GM21360 (cell line): Measurements from ENCODE around the gene SEZ6L2.
A peak's percentile ranks its signal among the peaks of the same experiment; 100 is the strongest.
"Not testable (repeated sequence)": the region's sequence is repeated elsewhere in the genome, so short reads cannot be mapped to it uniquely, and the experiment has no call there.

Source experiments
- ATAC-seq: cut with Tn5 transposase; IDR thresholded peaks from one replicate; pipeline ENCODE4 v1.9.1; 2021; ENCODE audit warnings: mild to moderate bottlenecking, moderate library complexity; ENCODE audit not compliant: unreplicated experiment

The SEZ6L2 gene

DNA sequence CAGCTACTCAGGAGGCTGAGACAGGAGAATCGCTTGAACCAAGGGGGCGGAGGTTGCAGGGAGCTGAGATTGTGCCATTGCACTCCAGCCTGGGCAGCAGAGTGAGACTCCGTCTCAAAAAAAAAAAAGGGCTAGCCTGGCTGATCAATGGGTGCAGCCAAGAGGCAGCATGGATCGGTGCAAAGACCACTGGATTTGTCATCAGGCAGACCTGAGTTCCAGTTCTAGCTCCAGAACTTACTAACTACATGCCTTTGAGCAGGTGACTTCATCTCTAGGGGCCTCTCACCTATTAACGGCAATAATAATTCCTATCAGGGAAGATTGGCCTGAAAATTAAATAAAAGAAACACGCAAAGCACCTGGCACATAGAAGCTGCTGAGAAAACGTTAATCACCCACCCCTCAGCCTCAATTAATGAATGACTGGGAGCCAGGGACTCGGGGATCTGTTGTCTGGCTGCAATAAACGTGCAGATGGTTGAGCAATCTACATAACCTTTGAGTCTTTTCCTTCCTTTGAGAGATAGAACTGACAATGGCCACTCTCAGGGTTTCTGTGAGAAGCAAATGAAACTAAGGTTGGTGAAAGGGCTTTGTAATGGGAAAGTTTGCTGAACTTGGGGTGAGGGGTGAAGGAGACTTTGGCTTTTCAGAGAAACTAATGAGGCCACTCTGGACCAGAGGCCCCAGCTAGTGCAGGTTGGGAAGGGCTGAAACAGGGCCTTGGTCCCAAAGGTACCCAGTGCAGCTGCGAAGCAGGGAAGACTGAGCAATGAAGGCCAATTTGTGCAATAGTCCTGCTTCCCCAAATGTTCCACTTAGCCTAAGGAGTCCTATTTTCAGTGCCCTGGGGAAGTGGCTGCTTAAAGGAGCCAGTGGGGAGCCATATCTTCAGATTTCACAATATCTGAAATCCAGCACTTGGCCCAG is 7.6 kb downstream of the SEZ6L2 start:
- ATAC-seq: no peak

DNA sequence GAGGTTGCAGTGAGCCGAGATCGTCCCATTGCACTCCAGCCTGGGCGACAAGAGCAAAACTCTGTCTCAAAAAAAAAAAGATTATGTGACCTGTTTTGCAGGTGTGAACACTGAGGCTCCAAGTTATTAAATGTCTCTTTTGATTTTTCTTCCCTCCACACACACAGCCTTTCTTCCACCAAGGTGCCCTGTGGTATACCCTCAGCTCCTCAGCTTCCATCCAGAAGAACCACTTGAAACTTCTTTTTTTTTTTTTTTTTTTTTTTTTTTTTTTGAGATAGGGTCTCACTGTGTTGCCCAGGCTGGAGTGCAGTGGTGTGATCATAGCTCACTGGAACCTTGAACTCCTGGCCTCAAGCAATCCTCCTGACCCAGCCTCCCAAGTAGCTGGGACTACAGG is 10.0 kb downstream of the SEZ6L2 start:
- not testable (repeated sequence) for ATAC-seq

DNA sequence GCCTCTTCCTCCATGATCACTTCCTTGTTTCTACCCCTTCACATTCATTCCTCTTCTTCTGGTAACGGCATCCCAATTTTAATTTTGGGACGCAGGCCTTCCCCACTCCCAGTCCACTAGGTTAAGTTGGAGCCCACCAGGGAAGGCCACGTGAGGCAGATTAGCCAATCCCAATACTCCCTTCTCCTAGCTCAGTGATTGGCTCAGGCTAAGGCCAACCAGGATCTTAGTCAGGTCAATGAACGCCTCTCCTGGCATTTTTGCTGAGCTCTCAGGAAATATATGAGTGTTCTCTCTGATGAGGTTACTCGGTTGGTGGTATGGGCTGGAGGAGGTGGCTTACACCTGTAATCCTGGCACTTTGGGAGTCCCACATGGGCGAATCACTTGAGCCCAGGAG is 15.4 kb downstream of the SEZ6L2 start:
- ATAC-seq: no peak

DNA sequence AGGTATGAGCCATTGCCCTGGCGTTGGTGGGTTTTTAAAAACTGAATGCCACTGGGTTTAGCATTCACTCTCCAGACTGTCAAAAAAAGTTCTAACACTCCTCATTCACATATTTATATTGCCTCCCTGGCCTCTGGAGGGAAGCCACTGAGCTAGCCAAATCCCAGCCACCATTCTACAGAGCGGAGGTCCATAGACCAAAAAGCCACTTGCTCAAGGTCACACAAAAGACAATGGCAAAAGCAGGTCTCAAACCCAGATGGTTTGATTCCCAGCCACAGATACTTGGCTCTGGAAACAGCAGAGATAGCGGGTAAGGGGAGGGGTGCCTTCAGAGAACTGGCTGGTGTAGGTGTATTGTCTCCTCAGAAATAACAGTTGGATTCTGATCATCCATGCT is 18.3 kb downstream of the SEZ6L2 start:
- ATAC-seq: no peak

DNA sequence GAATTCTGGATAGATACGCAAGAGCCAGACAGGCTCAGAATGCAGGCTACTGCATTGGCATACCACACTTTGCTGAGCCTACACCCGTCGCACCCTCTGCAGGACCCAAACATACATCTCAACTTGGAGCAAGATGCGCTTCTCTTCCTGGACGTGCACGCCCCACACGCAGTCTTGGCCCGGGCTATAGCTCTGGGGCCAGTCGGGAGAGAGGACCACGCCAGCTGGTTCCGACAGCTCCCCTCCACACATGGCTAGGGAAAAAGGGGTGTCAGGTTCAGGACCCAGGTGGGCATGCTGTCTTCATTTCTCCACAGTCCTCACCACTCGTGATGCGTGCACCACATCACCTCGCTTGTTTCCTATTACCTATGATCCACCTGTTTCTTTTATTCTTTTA is 21.2 kb downstream of the SEZ6L2 start:
- no peak for ATAC-seq

DNA sequence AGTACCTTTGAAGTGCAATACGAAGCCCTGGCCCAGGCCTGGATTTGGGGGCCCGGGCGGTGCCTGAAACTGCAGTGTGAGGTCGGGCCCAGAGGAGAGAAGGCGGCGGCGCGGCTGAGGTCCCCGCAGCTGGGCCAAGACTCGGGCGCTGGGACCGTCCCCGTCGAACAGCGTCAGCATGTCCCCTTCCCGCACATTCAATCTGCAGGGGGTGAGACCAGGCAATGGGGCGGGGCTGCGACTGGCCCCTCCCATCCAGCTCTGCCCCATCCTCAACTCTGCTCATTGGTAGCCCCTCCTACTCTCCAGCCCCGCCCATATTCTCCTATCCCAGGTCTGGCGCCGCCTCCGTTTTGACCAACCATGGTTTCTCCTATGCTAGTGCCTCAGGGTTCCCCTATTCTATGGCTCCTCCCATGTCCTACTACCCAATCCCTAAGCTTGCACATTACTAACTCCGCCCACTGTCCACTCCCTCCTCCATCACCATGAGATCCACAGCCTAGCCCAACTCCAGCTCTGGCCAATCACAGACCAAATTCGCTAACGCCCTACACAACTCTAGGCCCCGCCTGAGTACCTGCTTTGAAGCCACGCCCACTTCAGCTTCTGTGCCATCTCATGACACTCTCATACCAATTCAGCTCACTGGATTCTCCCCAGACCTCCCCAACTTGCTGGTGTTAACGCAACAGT is 21.9 kb downstream of the SEZ6L2 start:
- ATAC-seq: no peak

DNA sequence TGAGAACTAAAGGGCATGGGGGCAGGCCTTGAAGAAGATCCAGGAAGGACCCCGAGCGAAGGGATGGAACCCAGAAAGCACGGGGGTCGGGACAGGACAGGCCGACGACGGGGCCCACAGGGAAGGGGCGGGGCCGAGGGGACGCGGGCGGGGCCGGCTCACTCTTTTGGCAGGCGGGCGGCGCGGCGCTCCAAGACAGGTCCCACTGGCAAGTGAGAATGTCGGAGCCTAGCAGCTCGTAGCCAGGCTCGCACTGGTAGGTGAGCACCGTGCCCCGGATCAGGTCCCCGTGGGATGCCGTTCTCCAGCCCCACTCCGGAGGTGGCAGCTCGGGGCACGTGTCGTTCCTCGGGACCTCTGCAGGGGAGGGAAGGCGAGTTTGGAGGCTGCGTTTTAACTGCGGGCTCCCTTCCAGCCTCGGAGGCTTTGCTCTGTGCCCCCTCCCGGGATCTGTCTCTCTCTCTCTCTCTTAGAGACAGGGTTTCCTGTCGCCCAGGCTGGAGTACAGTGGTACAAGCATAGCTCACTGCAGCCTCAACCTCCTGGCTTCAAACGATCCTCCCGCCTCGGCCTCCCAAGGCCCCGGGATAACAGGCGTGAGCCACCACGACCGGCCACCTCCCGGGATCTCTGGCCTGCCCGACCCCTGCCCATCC is 22.6 kb downstream of the SEZ6L2 start:
- ATAC-seq: no peak

DNA sequence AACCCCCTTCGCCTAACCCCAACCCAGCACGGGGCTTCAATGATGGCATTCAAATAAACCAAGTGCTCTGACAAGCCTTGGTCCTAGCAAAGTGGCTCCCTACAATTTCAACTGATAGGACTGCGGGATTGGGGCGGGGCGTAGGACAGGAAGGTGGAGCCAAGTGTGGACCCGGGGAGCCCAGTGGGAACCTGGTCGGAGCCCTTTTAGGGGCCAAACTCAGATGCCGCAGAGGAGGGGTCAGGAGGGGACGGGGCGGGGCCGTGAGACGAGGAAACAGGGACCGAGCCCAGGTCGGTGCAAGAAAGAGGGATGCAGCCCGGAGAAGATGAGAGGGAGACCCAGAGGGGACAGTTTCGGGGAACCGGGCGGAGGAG is 23.1 kb downstream of the SEZ6L2 start:
- no peak for ATAC-seq

DNA sequence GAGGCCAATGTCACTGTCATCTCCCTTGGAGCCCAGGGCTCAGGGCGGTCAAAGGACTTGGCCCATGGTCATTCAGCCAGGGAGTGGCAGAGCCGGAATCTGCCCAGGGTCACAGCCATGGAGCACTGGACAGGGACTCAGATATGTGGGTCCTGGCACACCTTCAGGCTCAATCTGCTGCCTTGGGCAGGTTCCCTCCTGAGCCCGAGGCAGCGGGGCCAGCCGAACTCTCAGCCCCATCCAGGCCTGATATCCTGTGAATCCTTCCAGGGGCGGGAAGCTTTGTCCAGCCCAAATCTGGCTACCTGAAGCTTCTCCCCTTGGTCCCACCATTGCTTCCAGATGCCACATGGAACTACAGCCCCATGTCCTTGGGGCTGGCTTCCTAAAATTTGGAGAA is 24.1 kb downstream of the SEZ6L2 start:
- ATAC-seq: no peak

DNA sequence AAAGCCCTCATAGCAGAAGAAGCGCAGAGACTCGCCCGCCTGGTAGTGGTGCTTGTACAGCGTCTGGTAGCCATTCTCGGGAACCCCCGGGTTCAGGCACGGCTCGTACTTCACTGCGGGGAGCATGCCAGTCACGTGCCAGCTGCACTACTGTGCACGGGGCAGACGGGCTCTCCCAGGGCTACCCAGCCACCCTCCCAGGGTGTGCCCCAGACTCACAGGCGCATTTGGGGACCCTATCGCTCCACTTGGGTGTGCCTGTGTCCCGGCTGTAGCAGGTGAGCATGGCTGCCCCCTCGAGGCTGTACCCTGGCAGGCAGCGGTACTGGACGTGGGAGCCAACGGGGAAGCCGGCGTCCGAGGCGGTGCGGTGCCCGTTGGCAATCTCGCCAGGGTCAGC is 26.0 kb downstream of the SEZ6L2 start:
- no peak for ATAC-seq

DNA sequence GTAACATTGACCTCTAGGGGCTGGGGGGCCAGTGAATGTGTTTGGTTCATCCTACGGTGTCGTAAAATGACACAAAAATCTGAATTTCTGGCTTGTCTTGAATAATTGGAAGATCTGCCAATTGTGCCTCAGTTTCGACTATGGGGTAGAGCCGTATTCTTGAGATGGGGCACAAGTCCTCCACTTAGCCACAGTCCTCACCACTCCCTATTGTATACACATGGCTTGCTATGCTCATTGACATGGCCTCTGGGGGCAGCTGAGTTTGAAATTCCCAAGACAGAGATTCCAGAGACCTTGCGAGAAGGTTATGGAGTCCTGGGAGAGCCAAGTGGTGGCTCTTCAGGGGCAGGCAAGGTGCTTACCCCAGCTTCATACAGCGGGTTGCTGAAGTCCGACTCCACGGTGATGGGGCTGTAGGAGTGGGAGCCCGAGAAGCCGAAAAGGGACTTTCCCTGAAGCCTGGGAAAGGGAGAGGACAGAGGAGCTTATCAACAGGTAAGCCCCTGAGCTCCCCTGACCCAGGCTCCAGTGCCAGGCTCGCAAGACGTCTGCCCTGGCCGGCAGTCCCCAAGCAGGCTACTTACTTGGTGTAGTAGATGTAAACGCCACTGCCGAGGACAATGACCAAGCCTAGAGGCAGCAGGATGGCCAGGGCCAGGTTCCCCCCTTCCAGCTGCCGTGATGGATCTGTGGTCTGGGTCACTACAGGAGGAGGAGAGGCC is 27.4 kb downstream of the SEZ6L2 start:
- no peak for ATAC-seq

DNA sequence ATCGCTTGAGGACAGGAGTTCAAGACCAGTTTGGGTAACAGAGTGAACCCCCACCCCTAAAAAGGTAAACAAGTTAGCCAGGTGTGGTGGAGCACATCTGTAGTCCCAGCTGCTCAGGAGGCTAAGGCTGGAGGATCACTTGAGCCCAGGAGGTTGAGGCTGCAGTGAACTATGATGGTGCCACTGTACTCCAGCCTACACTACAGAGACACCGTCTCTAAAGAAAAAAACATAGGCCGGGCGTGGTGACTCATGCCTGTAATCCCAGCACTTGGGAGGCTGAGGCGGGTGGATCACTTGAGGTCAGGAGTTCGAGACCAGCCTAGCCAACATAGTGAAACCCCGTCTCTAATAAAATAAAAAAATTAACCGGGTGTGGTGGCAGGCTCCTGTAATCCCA is 30.3 kb downstream of the SEZ6L2 start:
- ATAC-seq: not testable (repeated sequence)

DNA sequence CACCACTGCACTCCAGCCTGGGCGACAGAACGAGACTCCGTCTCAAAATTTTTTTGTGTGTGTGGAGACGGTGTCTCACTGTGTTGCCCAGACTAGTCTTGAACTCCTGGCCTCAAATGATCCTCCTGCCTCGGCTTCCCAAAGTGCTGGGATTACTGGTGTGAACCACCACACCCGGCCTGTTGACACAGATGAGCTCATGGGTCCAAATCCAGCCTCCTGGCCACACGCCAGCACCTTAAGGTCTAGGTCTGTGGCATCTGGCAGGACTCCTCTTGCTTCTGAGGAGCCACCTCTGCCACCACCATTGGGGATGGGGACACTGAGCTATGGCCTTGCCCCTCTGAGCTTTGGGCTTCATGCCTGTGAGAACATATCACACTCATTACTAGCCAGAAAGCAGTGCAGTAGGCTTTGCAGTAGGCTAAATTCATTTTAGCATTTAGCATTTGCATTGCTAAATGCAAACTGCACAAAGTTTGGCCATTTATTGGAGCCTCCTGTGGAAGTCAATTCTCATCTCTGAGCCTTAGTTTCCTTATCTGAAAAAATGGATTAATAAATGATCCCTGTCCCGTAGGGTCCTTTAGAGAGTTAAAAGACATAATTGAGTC is 30.8 kb downstream of the SEZ6L2 start:
- ATAC-seq: no peak

DNA sequence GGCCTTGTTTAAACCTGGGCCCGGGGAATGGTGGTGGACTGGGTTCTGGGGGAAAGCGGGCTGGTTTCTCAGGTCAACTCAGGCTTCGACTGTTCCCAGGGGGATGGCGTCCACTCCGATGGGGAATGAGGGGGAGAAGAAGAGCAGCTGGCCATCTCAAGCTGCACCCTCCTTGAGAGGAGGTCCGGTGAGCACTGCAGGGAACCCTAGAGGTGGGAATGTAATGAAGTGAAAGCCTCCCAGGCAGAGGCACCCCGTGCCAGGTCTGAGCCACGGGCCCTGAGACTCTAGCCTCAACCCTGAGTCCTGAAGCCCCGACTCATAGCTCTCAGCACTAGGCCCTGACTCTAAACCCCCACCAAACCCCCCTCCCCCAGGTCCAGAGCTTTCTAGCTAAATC is 35.1 kb downstream of the SEZ6L2 start:
- no peak for ATAC-seq

DNA sequence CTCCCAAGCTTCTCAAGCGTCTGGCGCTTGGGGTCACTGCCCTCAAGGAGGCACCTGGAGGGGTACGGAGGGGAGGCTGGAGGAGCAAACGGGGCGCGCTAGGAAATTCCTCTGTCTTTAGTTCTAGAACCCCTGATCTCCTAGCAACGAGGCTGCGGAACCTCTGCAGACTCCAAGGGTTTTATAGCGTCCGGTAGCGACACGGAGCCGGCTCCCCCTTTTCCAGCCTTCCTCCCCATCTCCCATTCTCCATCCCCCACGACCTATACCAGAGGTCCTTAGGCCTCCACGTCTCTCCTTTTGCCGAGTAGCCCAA is 35.7 kb downstream of the SEZ6L2 start:
- no peak for ATAC-seq

DNA sequence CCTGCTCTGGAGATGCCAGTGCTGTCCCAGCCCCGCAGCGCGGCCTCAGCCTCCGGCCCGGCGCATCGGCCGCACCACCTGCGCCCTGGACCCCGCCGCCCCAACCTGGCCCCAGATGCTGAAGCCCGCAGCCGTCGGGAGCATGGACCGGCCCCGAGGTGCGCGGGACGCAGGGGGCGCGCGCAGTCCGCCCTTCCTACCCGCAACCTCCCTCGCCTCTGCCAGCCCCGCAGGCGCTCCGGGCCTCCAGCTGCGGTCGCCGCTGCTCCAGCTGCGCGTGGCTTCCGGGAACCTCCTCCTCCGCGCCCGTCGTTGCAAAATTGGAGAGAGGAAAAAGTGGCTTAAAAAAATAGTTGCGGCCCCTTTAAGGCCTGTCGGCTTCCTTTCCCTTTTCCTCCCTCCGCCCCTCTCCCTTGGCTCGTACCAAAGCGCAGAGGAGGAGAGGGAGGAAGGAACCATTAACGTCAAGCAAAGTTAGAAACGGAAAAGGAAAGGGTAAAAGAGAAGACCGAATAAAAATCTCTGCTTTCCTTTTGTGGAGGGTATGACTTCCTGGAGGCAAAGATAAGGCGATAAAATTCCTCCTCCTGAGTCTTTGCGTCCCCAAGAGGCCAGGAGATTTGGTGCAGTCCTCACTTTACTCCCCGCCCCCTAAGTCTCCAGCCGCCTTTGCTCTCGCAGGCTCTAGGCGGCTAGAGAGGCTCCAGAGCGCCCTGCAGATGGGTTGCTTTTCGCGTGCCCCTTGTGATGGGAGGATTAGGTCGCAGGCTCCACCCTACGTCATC is 36.3 kb downstream of the SEZ6L2 start, which contains the start of gene CDIPT:
TSS of gene CDIPT (minus strand) at position 343 of the 785 bp plus-strand sequence. CDS start 369 bp downstream, outside the sequence.
- peak; percentile 91 for ATAC-seq

DNA sequence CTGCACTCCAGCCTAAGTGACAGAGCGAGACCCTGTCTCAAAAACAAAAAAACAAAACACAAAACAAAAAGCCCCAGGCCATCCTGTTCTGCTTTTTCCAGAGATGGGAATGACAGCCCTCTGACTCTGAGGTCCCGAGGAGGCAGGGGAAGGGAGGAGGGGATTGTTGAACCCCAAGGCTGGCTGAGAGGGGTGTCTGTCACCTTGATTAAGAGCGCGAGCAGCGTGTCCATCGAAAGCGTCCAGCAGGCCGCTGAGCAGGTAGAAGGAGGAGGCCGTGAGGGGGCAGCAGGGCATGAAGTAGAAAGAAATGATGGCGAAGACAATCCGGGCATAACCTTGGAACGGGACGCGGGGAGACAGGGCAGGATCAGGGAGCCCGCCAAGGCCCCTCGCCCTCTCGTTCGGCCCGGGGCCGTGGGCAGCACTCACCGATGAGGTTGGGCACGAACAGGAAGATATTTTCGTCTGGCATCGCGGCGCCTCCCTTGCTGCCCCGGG is 36.9 kb downstream of the SEZ6L2 start:
- ATAC-seq: no peak

DNA sequence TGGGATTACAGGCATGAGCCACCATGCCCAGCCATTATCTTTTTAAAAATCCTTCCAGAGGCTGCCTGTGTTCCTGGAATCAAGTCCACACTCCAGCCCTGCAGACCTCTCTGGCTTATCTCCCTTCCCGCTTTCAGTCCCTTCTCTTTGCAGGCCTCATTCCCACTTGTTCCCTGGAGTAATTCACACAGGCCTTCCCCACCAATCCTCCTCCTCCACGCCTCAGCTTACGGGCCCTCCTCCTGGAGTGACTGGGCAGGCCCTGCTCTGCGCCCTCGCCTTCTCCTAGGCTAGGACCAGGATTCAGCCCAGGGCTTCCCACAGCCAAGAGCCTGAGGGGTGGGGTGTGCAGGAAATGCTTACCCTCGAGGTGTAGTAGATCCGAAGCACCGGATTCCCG is 39.1 kb downstream of the SEZ6L2 start:
- ATAC-seq: no peak

DNA sequence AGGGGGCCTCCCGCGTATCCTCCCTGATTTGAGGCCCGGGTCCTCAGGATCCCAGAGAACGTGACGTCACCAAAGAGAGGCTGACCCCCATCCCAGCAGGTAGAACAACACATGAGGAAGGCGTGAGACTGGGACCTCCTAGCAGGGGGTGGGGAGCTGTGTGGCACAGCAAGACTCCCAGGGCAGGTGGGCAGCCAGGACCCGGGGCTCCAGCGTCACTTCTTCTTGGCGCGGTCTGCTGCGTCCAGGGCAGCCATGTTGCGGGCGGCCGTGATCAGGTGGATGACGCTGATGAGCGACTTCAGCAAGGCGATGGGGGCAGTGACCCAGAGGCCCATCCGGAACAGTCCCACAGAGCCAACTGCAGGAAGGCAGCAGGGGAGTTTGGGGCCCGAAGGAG is 40.4 kb downstream of the SEZ6L2 start:
- no peak for ATAC-seq
